Measurements from ENCODE around the gene SLC35D2. TPM values are rescaled to one million over a fixed set of nuclear protein-coding genes. Genes with fewer than 3 reads are reported as not detected.

SLC35D2 gene
- total and polyA plus RNA-seq, 2 experiments from 2014 or later, result 24.5 to 25.7 TPM

DNA sequence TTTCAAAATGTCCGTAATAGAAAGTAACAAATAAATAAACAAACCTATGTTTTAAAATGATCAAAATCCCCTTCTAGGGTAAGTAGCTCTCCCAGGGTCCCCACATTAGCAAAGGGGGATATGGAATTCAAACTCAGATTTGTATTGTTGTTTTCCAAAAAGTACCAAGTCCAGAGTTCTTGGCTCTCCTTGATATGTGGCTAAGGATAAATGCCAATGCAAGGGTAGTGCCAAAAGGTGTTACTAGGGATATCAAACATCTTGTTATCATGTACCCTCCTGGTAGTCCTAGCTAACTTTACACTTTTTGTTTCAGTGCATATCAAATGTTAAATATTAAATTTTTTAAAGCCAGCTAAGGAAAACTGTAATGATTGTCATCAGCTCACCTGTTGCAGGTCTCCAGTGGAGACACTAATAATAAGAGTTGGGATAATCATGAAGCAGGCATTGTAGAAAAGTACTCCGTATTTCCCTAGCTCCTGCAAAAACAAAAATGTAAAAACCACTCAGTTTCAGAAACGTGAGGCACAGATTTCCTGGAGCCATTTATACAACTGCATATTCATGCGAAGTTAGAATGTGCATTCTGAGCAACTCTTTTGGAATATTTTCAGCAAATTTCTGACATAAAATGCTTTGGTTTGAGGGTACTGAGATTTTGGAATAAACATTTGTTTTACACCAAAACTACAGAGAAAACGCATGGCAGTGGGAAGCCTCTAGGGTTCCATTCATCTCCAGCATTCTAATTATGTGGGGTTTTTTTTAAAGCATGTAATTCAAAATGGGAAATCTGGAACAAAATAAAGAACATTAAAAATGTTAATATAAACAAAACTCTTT lies 39.8 kb downstream of the SLC35D2 start:
- no peak overlapping the region for H3K4me3 ChIP-seq
- H3K27me3 ChIP-seq, result no peaks in the 10 kb centered on the region
- H3K4me1 ChIP-seq (ENCODE audit: low read depth), result no peaks in the 10 kb centered on the region
- DNase-seq (ENCODE audit: low read depth in 1 of 2, low spot score in 1 of 2), result no peak
- H3K9me3 ChIP-seq (ENCODE audit: low read depth), result no peaks in the 10 kb centered on the region
- no peaks in the 10 kb centered on the region for H3K36me3 ChIP-seq
- no peak overlapping the region for H3K27ac ChIP-seq
- TF ChIP-seq, protein P1, sequence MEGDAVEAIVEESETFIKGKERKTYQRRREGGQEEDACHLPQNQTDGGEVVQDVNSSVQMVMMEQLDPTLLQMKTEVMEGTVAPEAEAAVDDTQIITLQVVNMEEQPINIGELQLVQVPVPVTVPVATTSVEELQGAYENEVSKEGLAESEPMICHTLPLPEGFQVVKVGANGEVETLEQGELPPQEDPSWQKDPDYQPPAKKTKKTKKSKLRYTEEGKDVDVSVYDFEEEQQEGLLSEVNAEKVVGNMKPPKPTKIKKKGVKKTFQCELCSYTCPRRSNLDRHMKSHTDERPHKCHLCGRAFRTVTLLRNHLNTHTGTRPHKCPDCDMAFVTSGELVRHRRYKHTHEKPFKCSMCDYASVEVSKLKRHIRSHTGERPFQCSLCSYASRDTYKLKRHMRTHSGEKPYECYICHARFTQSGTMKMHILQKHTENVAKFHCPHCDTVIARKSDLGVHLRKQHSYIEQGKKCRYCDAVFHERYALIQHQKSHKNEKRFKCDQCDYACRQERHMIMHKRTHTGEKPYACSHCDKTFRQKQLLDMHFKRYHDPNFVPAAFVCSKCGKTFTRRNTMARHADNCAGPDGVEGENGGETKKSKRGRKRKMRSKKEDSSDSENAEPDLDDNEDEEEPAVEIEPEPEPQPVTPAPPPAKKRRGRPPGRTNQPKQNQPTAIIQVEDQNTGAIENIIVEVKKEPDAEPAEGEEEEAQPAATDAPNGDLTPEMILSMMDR (IDR thresholded peaks at IDR 0.05; ENCODE audit: low read depth, low read length), result no peak

DNA sequence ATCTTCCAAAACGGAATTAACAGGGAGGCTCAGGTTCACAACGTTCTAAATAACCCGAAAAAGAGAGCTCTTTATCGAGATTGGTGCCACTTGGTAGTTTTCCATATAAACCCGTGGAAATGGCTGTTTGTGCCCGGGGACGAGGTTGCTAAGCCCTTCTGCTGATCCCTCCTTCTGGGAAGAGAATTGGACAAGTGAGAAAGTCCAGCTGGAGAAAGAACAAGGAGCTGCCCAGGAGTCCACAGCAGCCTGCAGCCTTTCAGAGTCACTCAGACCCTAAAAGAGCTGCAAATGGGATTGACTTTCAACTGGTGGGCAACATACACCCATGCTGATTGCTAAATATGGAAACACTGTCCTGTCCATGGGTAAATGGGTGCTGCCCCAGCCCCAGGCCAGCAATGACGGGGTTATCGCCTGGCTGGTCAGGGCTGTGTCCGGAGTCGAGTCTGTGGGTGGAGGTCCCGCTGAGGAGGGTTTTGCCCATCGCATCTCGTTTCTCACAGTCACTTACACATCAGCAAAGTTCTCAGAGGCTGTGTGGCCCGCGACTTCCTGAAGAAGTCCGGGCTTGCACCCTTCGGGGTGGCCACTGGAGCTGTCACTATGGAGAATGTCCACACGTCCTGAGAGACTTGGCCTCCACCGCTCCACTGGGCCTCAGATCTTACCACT lies 40.8 kb downstream of the SLC35D2 start:
- no peaks in the 10 kb centered on the region for H3K4me1 ChIP-seq (ENCODE audit: low read depth)

DNA sequence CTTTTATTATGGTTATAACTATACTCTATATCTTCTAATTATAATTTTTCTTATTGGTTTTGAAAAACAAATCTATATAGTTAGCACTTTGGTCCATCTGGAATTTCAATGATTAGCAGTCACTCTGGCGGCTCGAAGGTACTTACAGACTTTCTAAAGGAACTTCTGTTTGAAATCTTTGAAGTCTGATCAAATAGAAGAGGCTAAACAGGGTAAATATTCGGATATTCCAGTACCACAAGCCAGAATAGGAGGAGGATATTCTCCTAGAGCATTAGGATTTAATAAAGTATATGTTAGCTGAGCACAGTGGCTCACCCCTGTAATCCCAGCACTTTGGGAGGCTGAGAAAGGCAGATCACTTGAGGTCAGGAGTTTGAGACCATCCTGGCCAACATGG lies 42.8 kb downstream of the SLC35D2 start:
- Histone ChIP-seq H3K27ac (no peak overlapping the region), H3K9me3 (ENCODE audit: low read depth) (no peaks in the 10 kb centered on the region), H3K4me1 (ENCODE audit: low read depth) (no peaks in the 10 kb centered on the region), H3K27me3 (no peaks in the 10 kb centered on the region), H3K4me3 (no peak overlapping the region), H3K36me3 (no peaks in the 10 kb centered on the region)
- DNase-seq (ENCODE audit: low read depth in 1 of 2, low spot score in 1 of 2), result no peak
- TF ChIP-seq, protein P1 (IDR thresholded peaks at IDR 0.05; ENCODE audit: low read depth, low read length), result no peak

More for the DNA sequence above, 40.8 kb downstream of the SLC35D2 start:
- no peaks in the 10 kb centered on the region for H3K9me3 ChIP-seq (ENCODE audit: low read depth)
- no peaks in the 10 kb centered on the region for H3K27me3 ChIP-seq
- no peaks in the 10 kb centered on the region for H3K36me3 ChIP-seq
- DNase-seq (ENCODE audit: low read depth in 1 of 2, low spot score in 1 of 2), result peak in 1 of 2 donors; percentile 50
- H3K27ac ChIP-seq, result no peak overlapping the region
- TF ChIP-seq, protein P1 (IDR thresholded peaks at IDR 0.05; ENCODE audit: low read depth, low read length), result no peak
- no peak overlapping the region for H3K4me3 ChIP-seq

DNA sequence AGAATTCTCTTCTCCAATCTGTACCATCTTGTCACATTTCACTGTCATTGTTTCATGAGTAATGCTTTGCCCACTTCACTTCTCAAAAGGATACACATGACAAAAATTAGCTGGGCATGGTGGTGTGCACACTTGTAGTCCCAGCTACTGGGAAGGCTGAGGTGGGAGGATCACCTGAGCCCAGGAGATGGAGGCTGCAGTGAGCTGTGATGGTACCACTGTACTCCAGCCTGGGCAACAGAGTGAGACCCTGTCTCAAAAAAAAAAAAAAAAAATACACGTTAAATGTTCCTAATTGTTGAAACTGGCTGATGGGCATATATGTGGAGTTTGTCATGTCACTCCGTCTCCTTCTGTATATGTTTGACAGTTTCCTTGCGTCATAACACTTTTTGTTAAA lies 45.2 kb downstream of the SLC35D2 start:
- no peaks in the 10 kb centered on the region for H3K9me3 ChIP-seq (ENCODE audit: low read depth)
- no peak for DNase-seq (ENCODE audit: low read depth in 1 of 2, low spot score in 1 of 2)
- TF ChIP-seq, protein P1 (IDR thresholded peaks at IDR 0.05; ENCODE audit: low read depth, low read length), result no peak

DNA sequence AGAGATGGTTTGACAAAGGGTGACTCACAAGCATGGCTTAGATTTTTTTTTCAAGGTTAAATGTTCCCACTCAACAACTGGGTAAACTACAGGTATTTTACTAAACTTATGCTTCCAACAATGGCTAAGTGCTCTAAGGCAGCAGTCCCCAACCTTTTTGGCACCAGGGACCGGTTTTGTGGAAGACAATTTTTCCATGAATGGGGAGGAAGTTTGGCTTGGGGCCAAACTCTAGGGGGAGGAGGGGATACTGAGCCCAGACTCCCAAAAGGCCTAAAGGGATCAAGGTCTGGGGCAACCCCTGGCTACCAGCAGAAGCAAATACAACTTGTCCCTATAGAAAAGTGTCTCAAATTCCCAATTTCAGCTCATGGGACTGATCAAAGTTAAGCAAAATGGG lies 49.6 kb downstream of the SLC35D2 start:
- Histone ChIP-seq H3K27me3 (no peaks in the 10 kb centered on the region), H3K4me3 (no peak overlapping the region), H3K9me3 (ENCODE audit: low read depth) (no peaks in the 10 kb centered on the region), H3K36me3 (no peaks in the 10 kb centered on the region), H3K4me1 (ENCODE audit: low read depth) (no peaks in the 10 kb centered on the region), H3K27ac (no peak overlapping the region)
- no peak for DNase-seq (ENCODE audit: low read depth in 1 of 2, low spot score in 1 of 2)
- TF ChIP-seq, protein P1 (IDR thresholded peaks at IDR 0.05; ENCODE audit: low read depth, low read length), result no peak

More for the DNA sequence above, 45.2 kb downstream of the SLC35D2 start:
- H3K4me3 ChIP-seq, result no peak overlapping the region
- no peaks in the 10 kb centered on the region for H3K27me3 ChIP-seq
- no peaks in the 10 kb centered on the region for H3K36me3 ChIP-seq
- H3K27ac ChIP-seq, result no peak overlapping the region
- no peaks in the 10 kb centered on the region for H3K4me1 ChIP-seq (ENCODE audit: low read depth)

All from cardiac muscle cell (in vitro differentiated cells and primary cell).